ENCODE results near the gene FAM200C. TPM values are rescaled to one million over a fixed set of nuclear protein-coding genes. Genes with fewer than 3 reads are reported as not detected.

The FAM200C gene
- total and polyA plus RNA-seq, 10 of the 15 experiments (the other 5 are each of a cell fraction or from before 2014, with no cell fraction given), result 1.0 to 5.4 (median 2.2) TPM

DNA sequence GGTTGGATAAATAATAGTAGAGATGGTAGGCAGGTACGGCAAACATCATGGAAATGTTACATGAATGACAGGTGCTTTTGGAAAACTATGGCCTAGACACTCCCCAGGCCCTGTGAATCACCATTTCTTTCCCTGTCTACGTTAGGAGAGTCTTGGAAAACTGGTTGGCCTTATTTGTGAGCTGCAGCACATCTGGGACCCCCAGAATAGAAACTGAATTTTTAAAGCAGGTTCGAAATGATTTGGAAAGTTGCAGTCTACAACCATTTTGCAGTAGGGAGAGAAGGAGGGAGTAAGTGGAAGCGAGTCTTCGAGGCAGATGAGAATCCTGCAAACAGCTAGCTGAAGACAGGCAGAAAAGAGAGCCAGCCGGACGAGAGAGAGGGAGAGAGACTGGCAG lies 42.5 kb downstream of the FAM200C start:
- no peak overlapping the region for H3K9ac ChIP-seq (ENCODE audit: control insufficient read depth, insufficient read depth, low read length)
- H3K9me3 ChIP-seq (replicated peaks; ENCODE audit: control insufficient read depth, insufficient read depth, low read length), result no peaks in the 10 kb centered on the region
- no TSS peak for BruUV-seq (replicated peaks)
- RAD21 ChIA-PET (ENCODE audit: unreplicated experiment), result interaction anchor here (1.8 kb wide), 1 partner anchor 277 kb away, joined by 3 read pairs; no protein-coding TSS in a partner anchor
- no peaks in the 10 kb centered on the region for H3K4me1 ChIP-seq (ENCODE audit: control insufficient read depth, insufficient read depth, low read length)
- no peak overlapping the region for H2AFZ ChIP-seq (ENCODE audit: control insufficient read depth, low read depth, low read length)
- no peak overlapping the region for H3K4me2 ChIP-seq (ENCODE audit: control insufficient read depth, insufficient read depth)
- intact Hi-C loops (cut with micrococcal nuclease; ENCODE audit: unreplicated experiment) (no loop called here), in situ Hi-C loops (cut with MboI) (no loop called here)
- no peaks in the 10 kb centered on the region for H3K79me2 ChIP-seq (ENCODE audit: control insufficient read depth, insufficient read depth, low read length)
- H3K27me3 ChIP-seq (replicated peaks in 1 of 2; ENCODE audit: control insufficient read depth in 2 of 2, insufficient read depth in 2 of 2, low read length in 1 of 2), result no peaks in the 10 kb centered on the region; a peak in 1 of 4 replicates
- ATAC-seq (no peak), DNase-seq (ENCODE audit: low read depth, low spot score) (no peak), FAIRE-seq (no peak)
- SMC1A ChIA-PET (ENCODE audit: uncharacterized antibody, unreplicated experiment), result no interaction called here
- no peak overlapping the region for H3K4me3 ChIP-seq
- CTCF ChIA-PET, result interaction anchor here (1.2 kb wide), 1 partner anchor 11 kb away, joined by 3 read pairs; no protein-coding TSS in a partner anchor
- TF ChIP-seq YBX1 (IDR thresholded peaks at IDR 0.05) (no peak), ASH2L (IDR thresholded peaks at IDR 0.05; ENCODE audit: borderline replicate concordance, low read depth) (no peak), CHD1 (IDR thresholded peaks at IDR 0.05; ENCODE audit: low read depth, low read length) (no peak), SREBF2 (IDR thresholded peaks at IDR 0.05; ENCODE audit: low read length) (no peak), HDAC2 (IDR thresholded peaks at IDR 0.05) (no peak), MEF2A (IDR thresholded peaks at IDR 0.05; ENCODE audit: insufficient read depth, low read depth, low read length) (no peak), SUPT20H (IDR thresholded peaks at IDR 0.05; ENCODE audit: borderline replicate concordance, control insufficient read depth, low read depth, low read length) (no peak), ZNF207 (IDR thresholded peaks at IDR 0.05; ENCODE audit: borderline replicate concordance) (no peak), RCOR1 (conservative IDR thresholded peaks at IDR 0.05; ENCODE audit: low read depth, low read length) (no peak), SMC3 (IDR thresholded peaks at IDR 0.05; ENCODE audit: borderline replicate concordance, low read length) (no peak), FOS (IDR thresholded peaks at IDR 0.05; ENCODE audit: borderline replicate concordance, extremely low read depth, insufficient read length) (no peak)
- TF ChIP-seq, protein P1, sequence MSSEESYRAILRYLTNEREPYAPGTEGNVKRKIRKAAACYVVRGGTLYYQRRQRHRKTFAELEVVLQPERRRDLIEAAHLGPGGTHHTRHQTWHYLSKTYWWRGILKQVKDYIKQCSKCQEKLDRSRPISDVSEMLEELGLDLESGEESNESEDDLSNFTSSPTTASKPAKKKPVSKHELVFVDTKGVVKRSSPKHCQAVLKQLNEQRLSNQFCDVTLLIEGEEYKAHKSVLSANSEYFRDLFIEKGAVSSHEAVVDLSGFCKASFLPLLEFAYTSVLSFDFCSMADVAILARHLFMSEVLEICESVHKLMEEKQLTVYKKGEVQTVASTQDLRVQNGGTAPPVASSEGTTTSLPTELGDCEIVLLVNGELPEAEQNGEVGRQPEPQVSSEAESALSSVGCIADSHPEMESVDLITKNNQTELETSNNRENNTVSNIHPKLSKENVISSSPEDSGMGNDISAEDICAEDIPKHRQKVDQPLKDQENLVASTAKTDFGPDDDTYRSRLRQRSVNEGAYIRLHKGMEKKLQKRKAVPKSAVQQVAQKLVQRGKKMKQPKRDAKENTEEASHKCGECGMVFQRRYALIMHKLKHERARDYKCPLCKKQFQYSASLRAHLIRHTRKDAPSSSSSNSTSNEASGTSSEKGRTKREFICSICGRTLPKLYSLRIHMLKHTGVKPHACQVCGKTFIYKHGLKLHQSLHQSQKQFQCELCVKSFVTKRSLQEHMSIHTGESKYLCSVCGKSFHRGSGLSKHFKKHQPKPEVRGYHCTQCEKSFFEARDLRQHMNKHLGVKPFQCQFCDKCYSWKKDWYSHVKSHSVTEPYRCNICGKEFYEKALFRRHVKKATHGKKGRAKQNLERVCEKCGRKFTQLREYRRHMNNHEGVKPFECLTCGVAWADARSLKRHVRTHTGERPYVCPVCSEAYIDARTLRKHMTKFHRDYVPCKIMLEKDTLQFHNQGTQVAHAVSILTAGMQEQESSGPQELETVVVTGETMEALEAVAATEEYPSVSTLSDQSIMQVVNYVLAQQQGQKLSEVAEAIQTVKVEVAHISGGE (CRISPR knock-in tag; IDR thresholded peaks at IDR 0.05), result no peak
- H4K20me1 ChIP-seq (ENCODE audit: control insufficient read depth, insufficient read depth), result no peaks in the 10 kb centered on the region
- 42% methylated on average over 7 of the region's 7 CpGs for WGBS (ENCODE audit: insufficient coverage, insufficient replicate concordance, low lambda C conversion rate, missing lambda C conversion rate)
- POLR2A ChIA-PET, result no interaction called here
- H3K36me3 ChIP-seq (ENCODE audit: control insufficient read depth in 2 of 2, insufficient read depth in 2 of 2, low read length in 1 of 2), result no peaks in the 10 kb centered on the region
- H3K27ac ChIP-seq (ENCODE audit: control insufficient read depth, insufficient read depth), result no peak overlapping the region
